HCT116 (cell line): ENCODE data around the gene GRIK1. TPM values are rescaled to one million over a fixed set of nuclear protein-coding genes. Genes with fewer than 3 reads are reported as not detected.

Experiments
- ATAC-seq: fragments of 200-7000 bp; cut with Tn5 transposase; 2 replicates; pipeline ENCODE4 v1.9.1; 2020; ENCODE audit warnings: mild to moderate bottlenecking, moderate library complexity
- BruUV-seq: library from RNA; stranded (reverse); fragments of 400-500 nt; replicated peaks from 2 replicates; lab custom pipeline; 2021; lab: Mats Ljungman, UMichigan
- CTCF ChIA-PET: fragments of 300-600 bp; sonication (Branson Sonifier 250); formaldehyde crosslinking; loops from one replicate; lab custom pipeline; 2021; ENCODE audit warnings: antibody characterized with exemption; lab: Charles Lee
- POLR2A ChIA-PET: fragments of 300-600, 350-600 bp; sonication (Branson Sonifier 250); formaldehyde crosslinking; loops from one replicate; lab custom pipeline; 2021; ENCODE audit warnings: antibody characterized with exemption; lab: Charles Lee
- RAD21 ChIA-PET, 2 experiments: fragments of 300-600 bp; sonication (Branson Sonifier 250); formaldehyde crosslinking; loops; one replicate each; lab custom pipeline; 2023; ENCODE audit warnings: low total read pairs in 2 of 2; ENCODE audit not compliant: uncharacterized antibody in 2 of 2, unreplicated experiment in 2 of 2, low non-redundant PET in 1 of 2; lab: Charles Lee
- DNase-seq: peaks from one replicate; pipeline ENCODE4 v3.0.0-alpha.2; 2010; ENCODE audit warnings: low read depth, low spot score
- H2AFZ ChIP-seq: fragments of 200-600 bp; shearing (Covaris generic), sonication (generic); 2 replicates; pipeline ENCODE4 v1.6.1; 2017; ENCODE audit warnings: low read depth, mixed run types, mixed read lengths, antibody characterized with exemption, low read length; ENCODE audit not compliant: poor library complexity, severe bottlenecking
- H3K27ac ChIP-seq: 2 replicates; pipeline ENCODE4 v1.5.1; 2012; ENCODE audit warnings: low read depth, low read length
- H3K27me3 ChIP-seq: fragments of 200-600 bp; sonication (generic); 2 replicates; pipeline ENCODE4 v1.6.1; 2016; ENCODE audit warnings: mixed run types, low read length, mixed read lengths; ENCODE audit not compliant: insufficient read depth
- H3K36me3 ChIP-seq, 2 experiments: fragments of 200-500 bp in 1 of 2; fragments of 200-600 bp in 1 of 2; sonication (Bioruptor generic) in 1 of 2; sonication (generic) in 1 of 2; 2 replicates each; pipeline versions ENCODE4 v1.5.1 to v1.6.1; 2014 to 2016; ENCODE audit warnings: low read length in 2 of 2, inconsistent platforms in 1 of 2, mixed read lengths in 1 of 2, mixed run types in 1 of 2; ENCODE audit not compliant: insufficient read depth in 2 of 2, control insufficient read depth in 1 of 2
- H3K4me1 ChIP-seq, 2 experiments: fragments of 200-600 bp in 1 of 2; sonication (generic) in 1 of 2; 2 replicates each; pipeline versions ENCODE4 v1.5.1 to v1.6.1; 2012 to 2017; ENCODE audit warnings: low read length in 2 of 2, inconsistent platforms in 1 of 2, mild to moderate bottlenecking in 1 of 2, mixed read lengths in 1 of 2, mixed run types in 1 of 2, moderate library complexity in 1 of 2; ENCODE audit not compliant: insufficient read depth in 2 of 2, control insufficient read depth in 1 of 2
- H3K4me2 ChIP-seq: fragments of 200-600 bp; sonication (generic); 2 replicates; pipeline ENCODE4 v1.6.1; 2017; ENCODE audit warnings: mixed run types, low read length, mixed read lengths
- H3K4me3 ChIP-seq, 2 experiments: fragments of 200-600 bp in 1 of 2; sonication (generic) in 1 of 2; replicated peaks in 1 of 2; 2 replicates each; pipeline ENCODE4 v1.5.1; 2011 to 2016; ENCODE audit warnings: low read length in 2 of 2, control low read depth in 1 of 2, low read depth in 1 of 2, mild to moderate bottlenecking in 1 of 2, mixed read lengths in 1 of 2, mixed run types in 1 of 2
- H3K79me2 ChIP-seq: fragments of 200-600 bp; sonication (generic); 2 replicates; pipeline ENCODE4 v1.6.1; 2017; ENCODE audit warnings: mild to moderate bottlenecking, mixed run types, low read length, moderate library complexity, mixed read lengths; ENCODE audit not compliant: insufficient read depth
- H3K9ac ChIP-seq: fragments of 200-600 bp; sonication (generic); 2 replicates; pipeline ENCODE4 v1.6.1; 2016; ENCODE audit warnings: low read length, mixed read lengths
- H3K9me2 ChIP-seq: fragments of 200-600 bp; sonication (generic), shearing (Covaris generic); 2 replicates; pipeline ENCODE4 v1.6.1; 2017; ENCODE audit warnings: mixed run types, mild to moderate bottlenecking, moderate library complexity; ENCODE audit not compliant: insufficient read depth
- H3K9me3 ChIP-seq, 2 experiments: fragments of 200-500 bp in 1 of 2; fragments of 200-600 bp in 1 of 2; sonication (Bioruptor generic) in 1 of 2; sonication (generic) in 1 of 2; 2 replicates each; pipeline ENCODE4 v1.6.1; 2014 to 2017; ENCODE audit warnings: low read length in 2 of 2, mixed read lengths in 2 of 2, inconsistent platforms in 1 of 2, low read depth in 1 of 2, mild to moderate bottlenecking in 1 of 2, mixed run types in 1 of 2, moderate library complexity in 1 of 2; ENCODE audit not compliant: control insufficient read depth in 1 of 2, insufficient read depth in 1 of 2
- H4K20me1 ChIP-seq: fragments of 200-600 bp; sonication (generic), shearing (Covaris generic); 2 replicates; pipeline ENCODE4 v1.6.1; 2017; ENCODE audit warnings: mixed run types, mild to moderate bottlenecking, moderate library complexity; ENCODE audit not compliant: insufficient read depth
- ATF3 ChIP-seq: IDR thresholded peaks from 2 replicates; pipeline ENCODE4 v1.6.1; 2012
- EZH2phosphoT487 ChIP-seq: fragments of 200-600 bp; IDR thresholded peaks from 2 replicates; pipeline ENCODE4 v1.6.1; 2018; ENCODE audit warnings: antibody characterized with exemption, borderline replicate concordance
- SP1 ChIP-seq: IDR thresholded peaks from 2 replicates; pipeline ENCODE4 v1.6.1; 2012; ENCODE audit warnings: low read depth
- YY1 ChIP-seq: IDR thresholded peaks from 2 replicates; pipeline ENCODE4 v1.6.1; 2011; ENCODE audit warnings: low read length, low read depth, moderate library complexity, mild to moderate bottlenecking; ENCODE audit not compliant: insufficient replicate concordance; ENCODE audit errors: extremely low read depth
- intact Hi-C: fragments of 100-400 bp; cut with micrococcal nuclease; formaldehyde crosslinking; loops from 2 replicates; pipeline ENCODE4 v1.10.0; 2022
- total RNA-seq: library from RNA; stranded (reverse); gene quantifications from one replicate; pipeline ENCODE4 v1.2.1, GENCODE V29; 2021; ENCODE audit not compliant: unreplicated experiment
- TF ChIP-seq, protein P1 (sequence below): IDR thresholded peaks from 2 replicates; pipeline ENCODE4 v1.6.1; 2011; ENCODE audit warnings: mild to moderate bottlenecking, low read length, moderate library complexity; ENCODE audit not compliant: insufficient replicate concordance; ENCODE audit errors: extremely low read depth

GRIK1 gene
- total RNA-seq, 1 experiment from 2014 or later, result not detected

DNA sequence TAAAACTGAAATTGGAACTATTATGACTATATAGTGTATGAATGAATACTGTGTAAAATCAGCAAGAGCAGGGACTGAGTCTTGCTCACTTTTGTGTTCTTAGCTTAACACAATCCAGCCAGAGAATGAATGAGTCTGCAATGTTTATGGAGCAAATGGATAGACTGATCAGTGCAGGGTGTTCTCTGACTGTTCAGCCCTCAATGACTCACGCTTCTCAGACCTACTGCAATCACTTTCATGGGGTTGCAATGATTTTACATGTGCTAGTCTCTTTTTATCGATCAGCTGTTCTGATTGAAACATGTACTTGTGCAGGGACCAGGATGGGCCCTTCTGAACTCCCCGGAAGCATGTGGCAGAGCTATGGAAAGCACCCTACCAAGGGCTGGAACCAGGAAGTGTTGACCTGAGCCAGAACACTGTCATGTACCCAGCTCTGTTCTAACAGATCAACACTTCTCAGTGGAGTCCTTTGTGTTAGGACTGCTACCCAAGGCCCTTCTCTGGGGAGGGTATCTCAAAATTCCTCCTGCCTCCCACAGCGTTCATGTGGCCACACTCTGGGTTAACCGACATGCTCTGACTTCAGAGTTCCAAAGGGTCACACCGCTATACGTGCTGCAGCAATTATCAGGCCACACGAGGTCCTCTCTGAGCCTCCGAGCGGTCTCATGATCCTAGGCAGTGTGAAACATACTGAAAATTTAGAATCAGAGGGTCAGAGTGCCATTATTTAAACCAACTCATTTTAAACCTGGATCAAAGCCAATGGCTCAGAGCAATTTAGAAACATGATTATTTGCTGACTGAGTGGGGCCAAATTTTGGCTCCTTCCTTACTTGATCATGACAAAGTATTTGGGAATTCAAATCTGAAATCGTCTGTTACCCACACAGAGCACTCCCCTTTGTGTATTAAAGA lies 35.2 kb downstream of the GRIK1 start:
- H3K9ac ChIP-seq, result no peak overlapping the region
- intact Hi-C loops, result no loop called here
- no peak overlapping the region for H2AFZ ChIP-seq
- POLR2A ChIA-PET, result no interaction called here
- no peaks in the 10 kb centered on the region for H3K4me1 ChIP-seq
- no peaks in the 10 kb centered on the region for H4K20me1 ChIP-seq
- TF ChIP-seq EZH2phosphoT487 (no peak), ATF3 (no peak), YY1 (no peak), SP1 (no peak)
- TF ChIP-seq, protein P1, sequence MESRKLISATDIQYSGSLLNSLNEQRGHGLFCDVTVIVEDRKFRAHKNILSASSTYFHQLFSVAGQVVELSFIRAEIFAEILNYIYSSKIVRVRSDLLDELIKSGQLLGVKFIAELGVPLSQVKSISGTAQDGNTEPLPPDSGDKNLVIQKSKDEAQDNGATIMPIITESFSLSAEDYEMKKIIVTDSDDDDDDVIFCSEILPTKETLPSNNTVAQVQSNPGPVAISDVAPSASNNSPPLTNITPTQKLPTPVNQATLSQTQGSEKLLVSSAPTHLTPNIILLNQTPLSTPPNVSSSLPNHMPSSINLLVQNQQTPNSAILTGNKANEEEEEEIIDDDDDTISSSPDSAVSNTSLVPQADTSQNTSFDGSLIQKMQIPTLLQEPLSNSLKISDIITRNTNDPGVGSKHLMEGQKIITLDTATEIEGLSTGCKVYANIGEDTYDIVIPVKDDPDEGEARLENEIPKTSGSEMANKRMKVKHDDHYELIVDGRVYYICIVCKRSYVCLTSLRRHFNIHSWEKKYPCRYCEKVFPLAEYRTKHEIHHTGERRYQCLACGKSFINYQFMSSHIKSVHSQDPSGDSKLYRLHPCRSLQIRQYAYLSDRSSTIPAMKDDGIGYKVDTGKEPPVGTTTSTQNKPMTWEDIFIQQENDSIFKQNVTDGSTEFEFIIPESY, result no peak
- H3K4me2 ChIP-seq, result no peak overlapping the region
- no peaks in the 10 kb centered on the region for H3K27me3 ChIP-seq
- no peaks in the 10 kb centered on the region for H3K79me2 ChIP-seq
- no peaks in the 10 kb centered on the region for H3K36me3 ChIP-seq
- BruUV-seq, result no TSS peak
- H3K9me2 ChIP-seq, result no peaks in the 10 kb centered on the region
- RAD21 ChIA-PET, result no interaction called here
- peaks cover 6 to 9% of the 10 kb centered on the region in 2 experiments; a peak in 3 of 4 replicates for H3K9me3 ChIP-seq
- no peak overlapping the region for H3K27ac ChIP-seq
- ATAC-seq (no peak), DNase-seq (no peak)
- CTCF ChIA-PET, result no interaction called here
- H3K4me3 ChIP-seq, result no peak overlapping the region
